ENCODE results near the gene KRTAP10-3.

DNA sequence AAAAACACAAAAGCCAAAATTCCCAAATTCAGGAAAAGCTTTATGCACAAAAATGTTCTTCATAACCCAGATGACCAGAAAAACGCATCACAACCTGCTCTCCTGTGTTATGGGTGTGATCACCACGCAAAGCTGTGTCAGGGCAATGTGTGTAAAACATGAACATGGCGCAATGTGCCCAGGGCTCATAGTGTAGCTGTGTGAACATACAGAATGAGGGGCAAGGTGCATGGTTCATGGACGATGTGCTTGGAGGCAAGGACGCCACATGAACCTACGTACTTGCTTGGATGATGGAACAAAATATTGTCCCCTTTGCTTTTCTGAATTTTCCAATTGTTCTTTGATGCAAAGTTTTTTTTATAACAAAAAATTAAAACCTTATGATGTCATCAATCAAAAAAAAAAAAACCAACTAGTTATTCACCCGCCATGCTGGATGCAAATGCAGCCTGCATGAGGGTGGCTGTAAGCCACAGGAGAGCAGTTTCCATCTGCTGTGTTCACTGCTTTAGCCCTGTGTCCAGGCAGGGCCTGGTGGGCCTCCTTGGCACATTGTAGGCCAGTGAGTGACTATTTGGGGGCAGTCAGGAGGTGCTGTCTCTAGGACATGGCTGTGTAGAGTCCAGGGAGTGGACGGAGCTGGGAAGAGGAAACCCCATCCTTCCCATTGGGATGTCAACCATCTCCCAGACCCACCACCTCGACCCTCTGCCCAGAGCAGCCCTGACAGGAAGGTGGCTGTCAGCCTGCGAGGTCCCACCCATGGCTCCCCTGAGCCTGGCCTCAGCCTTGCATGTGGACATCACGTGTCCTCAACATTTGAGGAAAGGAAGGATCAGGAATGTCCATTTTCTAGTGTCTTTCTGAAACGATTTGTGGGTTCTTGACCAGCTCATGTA, 32.2 kb downstream of the KRTAP10-3 start:
- TF ChIP-seq, protein P1, sequence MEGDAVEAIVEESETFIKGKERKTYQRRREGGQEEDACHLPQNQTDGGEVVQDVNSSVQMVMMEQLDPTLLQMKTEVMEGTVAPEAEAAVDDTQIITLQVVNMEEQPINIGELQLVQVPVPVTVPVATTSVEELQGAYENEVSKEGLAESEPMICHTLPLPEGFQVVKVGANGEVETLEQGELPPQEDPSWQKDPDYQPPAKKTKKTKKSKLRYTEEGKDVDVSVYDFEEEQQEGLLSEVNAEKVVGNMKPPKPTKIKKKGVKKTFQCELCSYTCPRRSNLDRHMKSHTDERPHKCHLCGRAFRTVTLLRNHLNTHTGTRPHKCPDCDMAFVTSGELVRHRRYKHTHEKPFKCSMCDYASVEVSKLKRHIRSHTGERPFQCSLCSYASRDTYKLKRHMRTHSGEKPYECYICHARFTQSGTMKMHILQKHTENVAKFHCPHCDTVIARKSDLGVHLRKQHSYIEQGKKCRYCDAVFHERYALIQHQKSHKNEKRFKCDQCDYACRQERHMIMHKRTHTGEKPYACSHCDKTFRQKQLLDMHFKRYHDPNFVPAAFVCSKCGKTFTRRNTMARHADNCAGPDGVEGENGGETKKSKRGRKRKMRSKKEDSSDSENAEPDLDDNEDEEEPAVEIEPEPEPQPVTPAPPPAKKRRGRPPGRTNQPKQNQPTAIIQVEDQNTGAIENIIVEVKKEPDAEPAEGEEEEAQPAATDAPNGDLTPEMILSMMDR (conservative IDR thresholded peaks at IDR 0.05; ENCODE audit: low read depth in 2 of 2): no peak
- no peak for TF ChIP-seq STAT1 (IDR thresholded peaks at IDR 0.05; ENCODE audit: unreplicated experiment)
- TF ChIP-seq POLR2AphosphoS5 (IDR thresholded peaks at IDR 0.05; ENCODE audit: low read depth): no peak
- no peak for TF ChIP-seq EZH2 (IDR thresholded peaks at IDR 0.05; ENCODE audit: low read depth, unreplicated experiment)
- TF ChIP-seq EZH2phosphoT487 (IDR thresholded peaks at IDR 0.05; ENCODE audit: unreplicated experiment): no peak
- TF ChIP-seq, protein P2, sequence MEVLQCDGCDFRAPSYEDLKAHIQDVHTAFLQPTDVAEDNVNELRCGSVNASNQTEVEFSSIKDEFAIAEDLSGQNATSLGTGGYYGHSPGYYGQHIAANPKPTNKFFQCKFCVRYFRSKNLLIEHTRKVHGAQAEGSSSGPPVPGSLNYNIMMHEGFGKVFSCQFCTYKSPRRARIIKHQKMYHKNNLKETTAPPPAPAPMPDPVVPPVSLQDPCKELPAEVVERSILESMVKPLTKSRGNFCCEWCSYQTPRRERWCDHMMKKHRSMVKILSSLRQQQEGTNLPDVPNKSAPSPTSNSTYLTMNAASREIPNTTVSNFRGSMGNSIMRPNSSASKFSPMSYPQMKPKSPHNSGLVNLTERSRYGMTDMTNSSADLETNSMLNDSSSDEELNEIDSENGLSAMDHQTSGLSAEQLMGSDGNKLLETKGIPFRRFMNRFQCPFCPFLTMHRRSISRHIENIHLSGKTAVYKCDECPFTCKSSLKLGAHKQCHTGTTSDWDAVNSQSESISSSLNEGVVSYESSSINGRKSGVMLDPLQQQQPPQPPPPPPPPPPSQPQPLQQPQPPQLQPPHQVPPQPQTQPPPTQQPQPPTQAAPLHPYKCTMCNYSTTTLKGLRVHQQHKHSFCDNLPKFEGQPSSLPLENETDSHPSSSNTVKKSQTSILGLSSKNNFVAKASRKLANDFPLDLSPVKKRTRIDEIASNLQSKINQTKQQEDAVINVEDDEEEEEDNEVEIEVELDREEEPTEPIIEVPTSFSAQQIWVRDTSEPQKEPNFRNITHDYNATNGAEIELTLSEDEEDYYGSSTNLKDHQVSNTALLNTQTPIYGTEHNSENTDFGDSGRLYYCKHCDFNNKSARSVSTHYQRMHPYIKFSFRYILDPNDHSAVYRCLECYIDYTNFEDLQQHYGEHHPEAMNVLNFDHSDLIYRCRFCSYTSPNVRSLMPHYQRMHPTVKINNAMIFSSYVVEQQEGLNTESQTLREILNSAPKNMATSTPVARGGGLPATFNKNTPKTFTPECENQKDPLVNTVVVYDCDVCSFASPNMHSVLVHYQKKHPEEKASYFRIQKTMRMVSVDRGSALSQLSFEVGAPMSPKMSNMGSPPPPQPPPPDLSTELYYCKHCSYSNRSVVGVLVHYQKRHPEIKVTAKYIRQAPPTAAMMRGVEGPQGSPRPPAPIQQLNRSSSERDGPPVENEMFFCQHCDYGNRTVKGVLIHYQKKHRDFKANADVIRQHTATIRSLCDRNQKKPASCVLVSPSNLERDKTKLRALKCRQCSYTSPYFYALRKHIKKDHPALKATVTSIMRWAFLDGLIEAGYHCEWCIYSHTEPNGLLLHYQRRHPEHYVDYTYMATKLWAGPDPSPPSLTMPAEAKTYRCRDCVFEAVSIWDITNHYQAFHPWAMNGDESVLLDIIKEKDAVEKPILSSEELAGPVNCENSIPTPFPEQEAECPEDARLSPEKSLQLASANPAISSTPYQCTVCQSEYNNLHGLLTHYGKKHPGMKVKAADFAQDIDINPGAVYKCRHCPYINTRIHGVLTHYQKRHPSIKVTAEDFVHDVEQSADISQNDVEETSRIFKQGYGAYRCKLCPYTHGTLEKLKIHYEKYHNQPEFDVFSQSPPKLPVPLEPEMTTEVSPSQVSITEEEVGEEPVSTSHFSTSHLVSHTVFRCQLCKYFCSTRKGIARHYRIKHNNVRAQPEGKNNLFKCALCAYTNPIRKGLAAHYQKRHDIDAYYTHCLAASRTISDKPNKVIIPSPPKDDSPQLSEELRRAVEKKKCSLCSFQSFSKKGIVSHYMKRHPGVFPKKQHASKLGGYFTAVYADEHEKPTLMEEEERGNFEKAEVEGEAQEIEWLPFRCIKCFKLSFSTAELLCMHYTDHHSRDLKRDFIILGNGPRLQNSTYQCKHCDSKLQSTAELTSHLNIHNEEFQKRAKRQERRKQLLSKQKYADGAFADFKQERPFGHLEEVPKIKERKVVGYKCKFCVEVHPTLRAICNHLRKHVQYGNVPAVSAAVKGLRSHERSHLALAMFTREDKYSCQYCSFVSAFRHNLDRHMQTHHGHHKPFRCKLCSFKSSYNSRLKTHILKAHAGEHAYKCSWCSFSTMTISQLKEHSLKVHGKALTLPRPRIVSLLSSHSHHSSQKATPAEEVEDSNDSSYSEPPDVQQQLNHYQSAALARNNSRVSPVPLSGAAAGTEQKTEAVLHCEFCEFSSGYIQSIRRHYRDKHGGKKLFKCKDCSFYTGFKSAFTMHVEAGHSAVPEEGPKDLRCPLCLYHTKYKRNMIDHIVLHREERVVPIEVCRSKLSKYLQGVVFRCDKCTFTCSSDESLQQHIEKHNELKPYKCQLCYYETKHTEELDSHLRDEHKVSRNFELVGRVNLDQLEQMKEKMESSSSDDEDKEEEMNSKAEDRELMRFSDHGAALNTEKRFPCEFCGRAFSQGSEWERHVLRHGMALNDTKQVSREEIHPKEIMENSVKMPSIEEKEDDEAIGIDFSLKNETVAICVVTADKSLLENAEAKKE (CRISPR knock-in tag; IDR thresholded peaks at IDR 0.05): no peak
- TF ChIP-seq JUNB (IDR thresholded peaks at IDR 0.05; ENCODE audit: unreplicated experiment): no peak
- TF ChIP-seq, protein P3, sequence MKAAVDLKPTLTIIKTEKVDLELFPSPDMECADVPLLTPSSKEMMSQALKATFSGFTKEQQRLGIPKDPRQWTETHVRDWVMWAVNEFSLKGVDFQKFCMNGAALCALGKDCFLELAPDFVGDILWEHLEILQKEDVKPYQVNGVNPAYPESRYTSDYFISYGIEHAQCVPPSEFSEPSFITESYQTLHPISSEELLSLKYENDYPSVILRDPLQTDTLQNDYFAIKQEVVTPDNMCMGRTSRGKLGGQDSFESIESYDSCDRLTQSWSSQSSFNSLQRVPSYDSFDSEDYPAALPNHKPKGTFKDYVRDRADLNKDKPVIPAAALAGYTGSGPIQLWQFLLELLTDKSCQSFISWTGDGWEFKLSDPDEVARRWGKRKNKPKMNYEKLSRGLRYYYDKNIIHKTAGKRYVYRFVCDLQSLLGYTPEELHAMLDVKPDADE (IDR thresholded peaks at IDR 0.05): no peak
- TF ChIP-seq CREB1 (CRISPR knock-in tag; IDR thresholded peaks at IDR 0.05; ENCODE audit: low read depth): no peak
- TF ChIP-seq, protein P4, sequence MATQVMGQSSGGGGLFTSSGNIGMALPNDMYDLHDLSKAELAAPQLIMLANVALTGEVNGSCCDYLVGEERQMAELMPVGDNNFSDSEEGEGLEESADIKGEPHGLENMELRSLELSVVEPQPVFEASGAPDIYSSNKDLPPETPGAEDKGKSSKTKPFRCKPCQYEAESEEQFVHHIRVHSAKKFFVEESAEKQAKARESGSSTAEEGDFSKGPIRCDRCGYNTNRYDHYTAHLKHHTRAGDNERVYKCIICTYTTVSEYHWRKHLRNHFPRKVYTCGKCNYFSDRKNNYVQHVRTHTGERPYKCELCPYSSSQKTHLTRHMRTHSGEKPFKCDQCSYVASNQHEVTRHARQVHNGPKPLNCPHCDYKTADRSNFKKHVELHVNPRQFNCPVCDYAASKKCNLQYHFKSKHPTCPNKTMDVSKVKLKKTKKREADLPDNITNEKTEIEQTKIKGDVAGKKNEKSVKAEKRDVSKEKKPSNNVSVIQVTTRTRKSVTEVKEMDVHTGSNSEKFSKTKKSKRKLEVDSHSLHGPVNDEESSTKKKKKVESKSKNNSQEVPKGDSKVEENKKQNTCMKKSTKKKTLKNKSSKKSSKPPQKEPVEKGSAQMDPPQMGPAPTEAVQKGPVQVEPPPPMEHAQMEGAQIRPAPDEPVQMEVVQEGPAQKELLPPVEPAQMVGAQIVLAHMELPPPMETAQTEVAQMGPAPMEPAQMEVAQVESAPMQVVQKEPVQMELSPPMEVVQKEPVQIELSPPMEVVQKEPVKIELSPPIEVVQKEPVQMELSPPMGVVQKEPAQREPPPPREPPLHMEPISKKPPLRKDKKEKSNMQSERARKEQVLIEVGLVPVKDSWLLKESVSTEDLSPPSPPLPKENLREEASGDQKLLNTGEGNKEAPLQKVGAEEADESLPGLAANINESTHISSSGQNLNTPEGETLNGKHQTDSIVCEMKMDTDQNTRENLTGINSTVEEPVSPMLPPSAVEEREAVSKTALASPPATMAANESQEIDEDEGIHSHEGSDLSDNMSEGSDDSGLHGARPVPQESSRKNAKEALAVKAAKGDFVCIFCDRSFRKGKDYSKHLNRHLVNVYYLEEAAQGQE (IDR thresholded peaks at IDR 0.05; ENCODE audit: unreplicated experiment): no peak

Data from GM23338 (cell line).